Heart left ventricle (tissue), 16 donors: ENCODE data around the gene BCL2L14. TPM values are rescaled to one million over a fixed set of nuclear protein-coding genes. Genes with fewer than 3 reads are reported as not detected.
A peak's percentile ranks its signal among the peaks of the same experiment; 100 is the strongest.

Source experiments
- ATAC-seq, 4 donors: fragments of 200-7000 bp; cut with Tn5 transposase; one replicate each; pipeline ENCODE4 v1.9.1; 2020 to 2022; ENCODE audit warnings: moderate library complexity in 4 of 4, mild to moderate bottlenecking in 3 of 4, moderate number of reproducible peaks in 1 of 4
- DNase-seq, 5 donors: peaks; one replicate each; pipeline ENCODE4 v3.0.0-alpha.2; 2020
- H3K27ac ChIP-seq, 12 donors: fragments of 200-600 bp; sonication (generic) in 4 of 12; one replicate each; pipeline versions ENCODE4 v1.5.0 to v1.8.0; 2016 to 2022; ENCODE audit warnings: mild to moderate bottlenecking in 2 of 12
- H3K27me3 ChIP-seq, 9 donors: fragments of 200-600 bp; sonication (generic) in 2 of 9; one replicate each; pipeline versions ENCODE4 v1.5.1 to v1.8.0; 2016 to 2022; ENCODE audit warnings: mild to moderate bottlenecking in 3 of 9
- H3K36me3 ChIP-seq, 9 donors: fragments of 200-600 bp; sonication (generic) in 2 of 9; one replicate each; pipeline versions ENCODE4 v1.5.0 to v1.8.0; 2018 to 2022; ENCODE audit warnings: mild to moderate bottlenecking in 2 of 9
- H3K4me1 ChIP-seq, 12 donors: fragments of 200-600 bp; sonication (generic) in 4 of 12; one replicate each; pipeline versions ENCODE4 v1.5.0 to v1.8.0; 2016 to 2022; ENCODE audit warnings: mild to moderate bottlenecking in 3 of 12
- H3K4me3 ChIP-seq, 12 donors: fragments of 200-600 bp; sonication (generic) in 4 of 12; one replicate each; pipeline versions ENCODE4 v1.5.0 to v1.8.0; 2017 to 2022; ENCODE audit warnings: mild to moderate bottlenecking in 9 of 12, moderate library complexity in 4 of 12
- H3K9me3 ChIP-seq, 12 donors: fragments of 200-600 bp; sonication (generic) in 4 of 12; one replicate each; pipeline versions ENCODE4 v1.5.0 to v1.8.0; 2016 to 2022; ENCODE audit warnings: mild to moderate bottlenecking in 1 of 12
- CTCF ChIP-seq, 12 donors: fragments of 200-600 bp; sonication (generic) in 4 of 12; IDR thresholded peaks; one replicate each; pipeline versions ENCODE4 v1.5.0 to v1.8.0; 2018 to 2022; ENCODE audit warnings: antibody characterized with exemption in 12 of 12, mild to moderate bottlenecking in 5 of 12
- POLR2A ChIP-seq, 2 donors: fragments of 450-650 bp; IDR thresholded peaks; one replicate each; pipeline ENCODE4 v1.6.1; 2017; ENCODE audit warnings: antibody characterized with exemption in 2 of 2, mild to moderate bottlenecking in 2 of 2, moderate library complexity in 2 of 2
- WGBS, 4 donors: extraction: QIAGEN DNeasy Blood & Tissue Kit in 2 of 4; methylation state at CpG; one replicate each; pipeline versions ENCODE4 v1.1.5 to v1.1.7; 2013 to 2018; 5-methylcytosine and 5-hydroxymethylcytosine counted together
- intact Hi-C, 10 donors: fragments of 100-400 bp; cut with DNase I; formaldehyde crosslinking; loops; one replicate each; pipeline versions ENCODE4 v1.11.1 to v1.14.2; 2022
- polyA plus RNA-seq, 2 donors: library from polyadenylated mRNA; stranded (reverse); fragments of 200-250 nt; gene quantifications; one replicate each; pipeline ENCODE4 v1.2.3, GENCODE V29; 2013
- total RNA-seq, 9 donors: library from RNA; depleted of rRNA in 2 of 9; stranded (reverse); fragments of >200 nt in 2 of 9; fragmentation: NEBNext Ultra II Directional in 3 of 9; extraction: Animal tissue kit (Norgen Biotek cat#: 25700) in 3 of 9; gene quantifications; one replicate each; pipeline versions ENCODE4 v1.1.0 to v1.2.4, GENCODE V29; 2016 to 2023
- donor health status: ischemic (EF 13 %, LVEDD 7.1; RV severe dilation, severe dysfunction).
- donor health status: healthy with polysubstance abuse.
- donor health status: DM: no; HTN: yes; CAD: no.
- donor health status: DM: no; HTN: no; CAD: no.
- donor health status: ischemic (EF 25% LVEDD 6.9; RV normal size, moderate dysfunction).
- donor health status: ischemic (EF 25% LVEDD 5.7; RV mildly dilated, moderate dysfunction).
- donor health status: healthy.
- donor health status: DM: yes; HTN: yes; CAD: no.
- donor health status: ischemic (EF 35%, LVEDD 5.7; RV mildly dilated, moderate dysfunction).
- donor health status: nonischemic (EF 11% LVEDD 7.7; RV severe dilation, severe dysfunction).
- donor health status: DM: yes; HTN: yes; CAD: no.
- donor health status: PGD.
- donor health status: ischemic (EF 29% LVEDD 5.4; RV normal size, mild dysfunction).
- donor health status: nonischemic (EF 23%, LVEDD 6.1; RV moderate dilation, normal function).

The BCL2L14 gene
- total and polyA plus RNA-seq, 11 donors: not detected

GRCh38 chr12:12032260-12032791 lies 38.4 kb upstream of the BCL2L14 start:
- H3K27ac ChIP-seq: peak overlapping the region in 8 of 12 donors; percentile 28 to 88 (median 70)
- ATAC-seq (peak in 2 of 4 donors; percentile 12 to 17), DNase-seq (no peak)
- intact Hi-C loops: loop anchor here in 6 of 10 donors (2.0 to 10.0 kb wide), 4 partner anchors 384 to 452 kb away; partner anchors contain the start of gene ETV6 (in 1 of the 6)
- no peak for TF ChIP-seq POLR2A (IDR thresholded peaks at IDR 0.05)
- no peak for TF ChIP-seq CTCF (IDR thresholded peaks at IDR 0.05)
- peak overlapping the region in 7 of 12 donors; percentile 1 to 59 (median 54) for H3K4me3 ChIP-seq
- no peaks in the 10 kb centered on the region for H3K9me3 ChIP-seq
- H3K36me3 ChIP-seq: no peaks in the 10 kb centered on the region
- peaks cover 0 to 15% (median 5%) of the 10 kb centered on the region in 12 donors for H3K4me1 ChIP-seq
- WGBS, 4 donors: 65 to 76% (median 71%) methylated on average over 12 of the region's 12 CpGs
- no peaks in the 10 kb centered on the region for H3K27me3 ChIP-seq

DNA sequence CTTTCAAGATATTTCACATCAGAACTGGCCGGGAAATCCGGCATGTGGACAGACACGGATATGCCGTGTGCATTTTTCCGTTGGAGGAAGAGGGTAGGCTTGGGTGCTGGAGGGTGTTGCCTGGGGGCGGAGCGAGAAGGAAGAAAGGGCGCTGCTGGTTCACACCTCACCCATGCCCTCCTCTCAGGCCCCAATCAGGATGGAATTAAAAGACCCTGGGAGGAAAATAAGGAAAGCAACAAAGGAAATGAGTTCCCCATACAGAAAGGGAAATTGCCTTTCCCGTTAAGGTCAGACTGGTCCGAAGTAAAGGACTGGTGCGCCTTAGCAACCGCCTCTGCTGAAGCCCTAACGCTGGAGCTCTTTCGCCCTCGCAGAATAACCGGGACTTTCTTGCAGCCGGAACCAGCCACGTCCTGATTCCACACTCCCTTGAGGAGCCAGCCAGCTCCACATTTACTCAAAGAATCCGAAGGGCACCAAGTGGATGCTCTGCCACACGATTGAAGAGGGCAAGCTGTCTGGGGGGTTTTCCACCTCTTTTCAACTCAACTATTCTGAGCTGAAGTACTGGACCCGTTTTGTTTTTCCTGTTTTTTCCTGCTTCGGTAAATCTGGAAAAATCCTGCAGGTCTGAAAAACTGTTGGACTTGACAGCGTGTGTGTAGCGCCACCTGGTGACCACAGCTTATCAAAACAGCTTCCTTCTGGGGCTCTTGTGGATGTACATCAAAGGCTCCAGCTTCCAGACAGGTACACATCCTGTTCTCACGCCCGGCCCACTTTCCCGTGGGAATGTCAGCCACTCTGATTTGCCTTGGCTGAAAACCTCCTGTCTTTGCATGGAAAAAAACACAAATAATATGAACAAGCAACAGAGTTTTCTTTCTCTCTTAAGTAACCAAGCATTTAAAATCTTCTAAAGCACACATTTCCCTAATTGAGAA lies 37.6 kb upstream of the BCL2L14 start:
- TF ChIP-seq CTCF (IDR thresholded peaks at IDR 0.05) (peak; percentile 66 to 93 (median 86)), POLR2A (IDR thresholded peaks at IDR 0.05) (no peak)
- intact Hi-C loops: loop anchor here (1.0 to 10.0 kb wide), 7 partner anchors 384 to 479 kb away; partner anchors contain the start of gene ETV6 (in 1 of the 10)
- Histone ChIP-seq H3K4me1 (peaks cover 0 to 15% (median 5%) of the 10 kb centered on the region in 12 donors), H3K36me3 (no peaks in the 10 kb centered on the region), H3K27ac (peak overlapping the region in 11 of 12 donors; percentile 24 to 88 (median 63)), H3K4me3 (peak overlapping the region in 11 of 12 donors; percentile 1 to 59 (median 50)), H3K9me3 (no peaks in the 10 kb centered on the region), H3K27me3 (peaks cover 0 to under 1% (median 0%) of the 10 kb centered on the region in 9 donors)
- peak in 4 of 5 donors; percentile 71 to 82 (median 77) for DNase-seq
- 6 to 10% (median 9%) methylated on average over 27 of the region's 27 CpGs for WGBS, 4 donors
- ATAC-seq: peak; percentile 83 to 92 (median 88)

DNA sequence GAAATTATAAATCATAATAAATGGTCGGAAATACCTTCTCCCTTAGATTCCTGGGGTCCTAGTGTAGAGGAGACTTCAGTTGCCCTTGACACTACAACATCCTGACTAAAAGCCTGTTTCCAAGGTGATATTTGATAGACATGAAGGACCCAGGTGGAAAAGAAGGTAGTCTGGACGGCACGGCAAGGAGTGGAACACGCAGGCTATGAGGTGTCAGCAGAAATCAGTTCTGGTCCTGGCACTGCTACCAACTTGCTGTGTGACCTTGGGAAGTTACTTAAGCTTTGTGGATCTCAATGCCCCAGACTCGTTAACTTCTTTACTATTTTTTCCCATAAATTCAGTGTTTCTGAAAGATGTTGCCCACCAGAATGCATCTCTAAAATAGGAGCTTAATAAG lies 36.9 kb upstream of the BCL2L14 start:
- Histone ChIP-seq H3K4me1 (peaks cover 0 to 15% (median 5%) of the 10 kb centered on the region in 12 donors), H3K27ac (no peak overlapping the region), H3K27me3 (peaks cover 0 to 4% (median 0%) of the 10 kb centered on the region in 9 donors), H3K9me3 (no peaks in the 10 kb centered on the region), H3K4me3 (no peak overlapping the region), H3K36me3 (no peaks in the 10 kb centered on the region)
- 42 to 51% (median 45%) methylated on average over 5 of the region's 5 CpGs for WGBS, 4 donors
- intact Hi-C loops: loop anchor here (1.0 to 10.0 kb wide), 7 partner anchors 385 to 480 kb away; partner anchors contain the start of gene ETV6 (in 1 of the 10)
- TF ChIP-seq POLR2A (IDR thresholded peaks at IDR 0.05): no peak
- TF ChIP-seq CTCF (IDR thresholded peaks at IDR 0.05): no peak
- ATAC-seq (no peak), DNase-seq (no peak)
